ENCODE data around the gene CAMSAP1.
"Not testable (repeated sequence)": the region's sequence is repeated elsewhere in the genome, so short reads cannot be mapped to it uniquely, and the experiment has no call there.

The CAMSAP1 gene

GRCh38 chr9:135920256-135920930 is 13.0 kb upstream of the CAMSAP1 start:
- no peak for DNase-seq

GRCh38 chr9:135919318-135919890 is 12.1 kb upstream of the CAMSAP1 start:
- DNase-seq = no peak

GRCh38 chr9:135916227-135916626 is 8.9 kb upstream of the CAMSAP1 start:
- not testable (repeated sequence) for DNase-seq

GRCh38 chr9:135914921-135915320 is 7.6 kb upstream of the CAMSAP1 start:
- DNase-seq = no peak

- not testable (repeated sequence) for DNase-seq
Measured at GRCh38 chr9:135911233-135911632, 3.9 kb upstream of the CAMSAP1 start.

GRCh38 chr9:135910757-135911156 is 3.4 kb upstream of the CAMSAP1 start:
- DNase-seq = no peak

- DNase-seq = no peak
Measured at GRCh38 chr9:135910216-135910615, 2.9 kb upstream of the CAMSAP1 start.

GRCh38 chr9:135909371-135909770 is 2.0 kb upstream of the CAMSAP1 start:
- no peak for DNase-seq

GRCh38 chr9:135908754-135909204 is 1.4 kb upstream of the CAMSAP1 start:
- DNase-seq = no peak

GRCh38 chr9:135908093-135908753 is 877 bp upstream of the CAMSAP1 start:
- DNase-seq = no peak

- DNase-seq = no peak
Measured at GRCh38 chr9:135907006-135907430, 328 bp downstream of the CAMSAP1 start.

- no peak for DNase-seq
Measured at GRCh38 chr9:135906291-135907005, 898 bp downstream of the CAMSAP1 start.

- no peak for DNase-seq
Measured at GRCh38 chr9:135905380-135906258, 1.7 kb downstream of the CAMSAP1 start.

- DNase-seq = no peak
Measured at GRCh38 chr9:135903786-135904520, 3.4 kb downstream of the CAMSAP1 start.

GRCh38 chr9:135903358-135903656 is 4.0 kb downstream of the CAMSAP1 start:
- no peak for DNase-seq

GRCh38 chr9:135902655-135903357 is 4.5 kb downstream of the CAMSAP1 start:
- DNase-seq = no peak

GRCh38 chr9:135901826-135902225 is 5.5 kb downstream of the CAMSAP1 start:
- DNase-seq = no peak

- DNase-seq = no peak
Measured at GRCh38 chr9:135901031-135901758, 6.2 kb downstream of the CAMSAP1 start.

GRCh38 chr9:135898634-135899407 is 8.5 kb downstream of the CAMSAP1 start:
- DNase-seq = no peak

- no peak for DNase-seq
Measured at GRCh38 chr9:135896626-135897025, 10.7 kb downstream of the CAMSAP1 start.
